ENCODE data around the gene CEACAM20.
A peak's percentile ranks its signal among the peaks of the same experiment; 100 is the strongest.
"Not testable (repeated sequence)": the region's sequence is repeated elsewhere in the genome, so short reads cannot be mapped to it uniquely, and the experiment has no call there.

Gene CEACAM20

DNA sequence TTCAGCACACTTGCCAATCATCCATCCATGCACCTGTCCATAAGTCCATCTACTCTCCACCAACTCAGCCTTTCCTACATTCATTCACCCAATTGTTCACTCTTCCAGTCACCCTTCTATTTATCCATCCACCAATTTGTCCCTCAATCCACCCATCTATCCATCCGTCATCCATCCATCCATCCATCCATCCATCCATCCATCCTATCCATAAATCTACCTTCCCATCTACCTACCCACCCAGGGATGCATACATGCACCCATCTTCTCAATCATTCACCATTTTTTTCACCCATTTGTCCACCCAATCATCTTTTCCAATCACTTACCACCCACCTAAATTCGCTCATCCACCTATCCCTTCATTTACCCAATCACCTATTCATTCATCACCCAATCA lies 14.6 kb upstream of the CEACAM20 start:
- no peak for DNase-seq

DNA sequence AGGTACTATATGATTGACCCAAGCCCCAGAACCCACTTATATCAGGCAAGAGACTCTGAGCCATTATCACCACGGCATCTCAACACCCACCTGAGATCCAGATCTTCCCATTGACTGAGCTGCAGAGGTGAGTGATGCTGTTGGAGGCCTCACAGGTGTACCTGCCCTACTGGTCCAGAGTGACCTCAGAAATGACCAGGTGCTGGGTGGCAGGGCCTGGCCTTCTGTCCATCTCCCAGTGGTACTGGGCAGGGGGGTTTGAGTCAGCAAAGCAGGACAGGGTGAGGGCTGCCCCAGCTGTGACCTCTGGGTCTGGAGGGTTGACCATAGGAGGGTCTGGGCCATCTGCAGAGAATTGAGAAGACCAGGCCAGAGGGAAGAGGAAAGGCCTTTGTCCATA lies 13.2 kb upstream of the CEACAM20 start:
- DNase-seq = no peak

DNA sequence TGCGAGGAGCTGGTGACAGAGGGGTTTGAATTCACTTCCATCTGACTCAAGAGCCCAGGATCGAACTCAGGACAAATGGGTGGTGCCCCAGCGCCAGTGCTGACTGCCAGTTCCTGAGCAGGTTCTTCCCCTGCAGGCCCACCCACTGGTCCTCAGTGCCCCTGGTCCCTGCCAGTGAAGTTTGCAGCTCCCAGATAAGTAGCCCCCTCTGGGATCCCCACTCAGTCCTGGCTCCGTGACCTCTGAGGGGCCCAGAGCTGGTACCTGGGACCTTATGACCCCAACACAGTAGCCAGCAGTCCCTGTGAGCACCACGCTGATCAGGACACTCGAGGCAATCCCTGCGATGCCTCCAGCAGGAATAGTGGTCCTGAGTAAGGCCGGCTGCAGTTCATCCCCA lies 11.3 kb upstream of the CEACAM20 start:
- no peak for DNase-seq

DNA sequence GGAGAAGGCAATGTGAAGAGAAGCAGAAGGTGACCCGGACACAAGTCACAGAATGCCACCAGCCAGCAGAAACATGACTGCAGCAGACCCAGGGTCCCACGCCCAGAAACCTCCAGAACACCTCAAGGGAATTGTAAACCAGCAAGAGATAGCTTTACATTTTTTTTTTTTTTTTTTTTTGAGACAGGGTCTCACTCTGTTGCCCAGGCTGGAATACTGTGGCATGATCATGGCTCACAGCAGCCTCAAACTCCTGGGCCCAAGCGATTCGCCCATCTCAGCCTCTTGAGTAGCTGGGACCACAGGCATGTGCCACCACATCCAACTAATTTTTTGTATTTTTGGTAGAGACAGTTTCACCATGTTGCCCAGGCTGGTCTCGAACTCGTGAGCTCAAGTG lies 10.5 kb upstream of the CEACAM20 start:
- no peak for DNase-seq

DNA sequence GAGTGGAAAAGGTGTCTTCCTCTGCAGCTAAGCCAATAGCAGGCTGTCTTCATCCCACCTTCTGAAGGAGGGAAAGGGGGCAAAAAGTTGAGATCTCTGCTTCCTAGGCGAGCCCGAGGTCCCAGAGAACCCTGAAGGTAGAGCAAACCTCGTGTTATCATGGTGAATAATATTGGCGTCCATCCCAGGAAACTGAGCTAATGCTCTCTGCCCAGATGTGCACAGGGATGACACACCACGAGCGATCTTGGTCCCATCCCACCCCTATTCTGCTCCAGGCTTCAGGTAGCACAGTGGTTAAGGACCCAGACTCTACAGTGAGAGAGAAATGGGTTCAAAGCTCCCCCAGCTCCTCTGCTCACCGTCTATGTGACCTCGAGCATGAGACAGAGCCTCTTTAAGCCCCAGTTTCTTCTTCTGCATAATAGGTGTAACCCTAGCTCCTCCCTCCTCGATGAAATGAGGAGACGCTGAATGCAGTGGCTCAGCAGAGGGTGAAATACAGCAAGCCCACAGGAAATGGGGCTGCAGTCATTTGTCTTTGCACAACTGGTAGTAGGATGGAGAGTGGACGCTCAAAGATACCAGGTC lies 9.9 kb upstream of the CEACAM20 start:
- DNase-seq = no peak

DNA sequence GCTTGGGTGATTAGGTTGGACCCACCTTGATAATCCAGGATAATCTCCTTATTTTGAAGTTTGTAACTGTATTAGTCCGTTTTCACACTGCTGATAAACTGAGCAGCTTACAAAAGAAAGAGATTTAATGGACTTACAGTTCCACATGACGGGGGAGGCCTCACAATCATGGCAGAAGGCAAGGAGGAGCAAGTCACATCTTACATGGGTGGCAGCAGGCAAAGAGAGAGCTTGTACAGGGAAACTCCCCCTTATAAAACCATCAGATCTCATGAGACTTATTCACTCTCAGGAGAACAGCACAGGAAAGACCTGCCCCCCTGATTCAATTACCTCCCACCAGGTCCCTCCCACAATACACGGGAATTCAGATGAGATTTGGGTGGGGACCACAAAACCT lies 5.9 kb upstream of the CEACAM20 start:
- DNase-seq = not testable (repeated sequence)

DNA sequence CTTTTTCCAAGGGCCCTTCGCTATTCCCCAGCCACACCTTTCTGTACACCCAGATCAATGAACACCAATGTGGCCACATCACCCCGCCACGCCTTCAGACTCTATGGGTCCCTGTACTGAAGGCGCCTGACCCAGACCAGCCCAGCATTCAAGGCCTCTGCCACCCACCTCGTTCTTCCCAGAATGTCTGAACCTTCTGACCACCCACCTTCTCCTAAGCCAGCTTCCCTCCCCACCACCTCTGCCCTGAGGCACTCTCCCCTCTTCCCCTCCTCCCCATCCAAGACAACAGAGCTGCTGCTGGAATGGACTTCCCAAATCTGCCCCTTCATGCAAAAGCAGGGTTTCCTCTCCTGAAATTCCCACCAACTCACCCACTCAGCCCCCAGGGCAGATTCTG lies 3.3 kb upstream of the CEACAM20 start:
- no peak for DNase-seq

DNA sequence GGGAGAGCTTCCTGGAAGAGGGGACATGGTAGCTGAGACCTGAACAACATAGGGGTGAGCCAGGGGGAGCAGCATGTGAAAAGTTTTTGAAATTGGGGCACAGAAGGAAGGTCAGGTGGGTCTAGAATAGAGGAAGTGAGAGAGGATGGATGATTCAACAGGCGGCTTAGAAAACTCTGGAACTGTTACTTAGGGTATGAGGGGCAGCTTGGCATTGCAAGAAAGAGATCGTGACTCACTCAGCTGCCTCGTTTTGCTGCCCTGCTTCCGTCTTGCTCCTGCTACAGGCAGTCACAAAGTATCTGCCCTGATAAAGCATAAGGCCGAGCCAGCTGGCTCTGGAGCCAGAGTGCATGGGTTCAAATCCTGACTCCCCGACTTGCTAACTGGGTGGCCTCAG lies 1.3 kb upstream of the CEACAM20 start:
- no peak for DNase-seq

DNA sequence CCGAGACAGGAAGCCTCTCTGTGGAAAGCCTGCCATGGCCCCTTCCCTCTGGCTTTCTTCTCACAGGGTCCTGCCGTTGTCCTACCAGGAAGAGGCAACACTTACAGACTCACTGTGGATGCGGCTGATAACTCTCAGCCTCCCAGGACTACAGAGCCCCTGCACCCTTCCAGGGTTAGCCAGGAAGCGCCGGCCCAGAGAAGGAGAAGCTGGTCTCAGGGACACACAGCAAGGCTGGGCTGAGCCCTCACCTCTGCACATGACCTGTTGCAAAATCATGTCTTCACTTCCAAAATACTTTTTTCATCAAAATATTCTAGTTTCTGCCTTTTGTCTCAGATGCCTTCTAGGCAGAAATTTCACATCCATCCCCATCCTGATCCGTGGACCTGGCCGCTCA lies 1.9 kb downstream of the CEACAM20 start:
- DNase-seq = no peak

DNA sequence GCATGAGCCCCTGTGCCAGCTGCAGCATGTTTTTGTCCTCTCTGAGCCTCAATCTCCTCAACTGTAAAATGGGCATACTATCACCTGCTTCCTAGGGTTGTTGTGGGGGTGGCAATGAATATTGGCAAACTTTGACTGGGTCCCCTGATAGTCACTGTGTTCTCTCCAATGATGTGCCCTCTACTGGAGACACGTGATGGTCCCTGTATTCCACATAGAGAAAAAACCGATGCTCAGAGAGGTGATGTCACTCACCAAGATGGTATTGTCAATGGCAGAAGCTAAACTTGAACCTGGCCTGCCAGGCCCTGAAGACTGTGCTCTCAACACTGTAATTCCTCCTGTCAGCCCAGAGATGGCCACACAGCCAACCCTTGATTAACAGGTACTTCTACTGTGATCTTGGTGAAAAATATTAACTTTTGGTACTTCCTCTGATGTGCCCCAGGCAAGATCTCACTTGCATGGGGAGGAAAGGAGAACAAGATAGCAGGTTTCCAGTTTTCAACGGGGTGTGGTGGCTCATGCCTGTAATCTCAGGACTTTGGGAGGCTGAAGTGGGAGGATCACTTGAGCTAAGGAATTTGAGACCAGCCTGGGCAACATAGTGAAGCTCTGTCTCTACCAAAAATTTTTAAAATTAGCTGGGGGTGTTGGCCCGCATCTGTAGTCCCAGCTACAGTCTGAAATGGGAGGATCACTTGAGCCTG lies 3.6 kb downstream of the CEACAM20 start:
- no peak for DNase-seq

DNA sequence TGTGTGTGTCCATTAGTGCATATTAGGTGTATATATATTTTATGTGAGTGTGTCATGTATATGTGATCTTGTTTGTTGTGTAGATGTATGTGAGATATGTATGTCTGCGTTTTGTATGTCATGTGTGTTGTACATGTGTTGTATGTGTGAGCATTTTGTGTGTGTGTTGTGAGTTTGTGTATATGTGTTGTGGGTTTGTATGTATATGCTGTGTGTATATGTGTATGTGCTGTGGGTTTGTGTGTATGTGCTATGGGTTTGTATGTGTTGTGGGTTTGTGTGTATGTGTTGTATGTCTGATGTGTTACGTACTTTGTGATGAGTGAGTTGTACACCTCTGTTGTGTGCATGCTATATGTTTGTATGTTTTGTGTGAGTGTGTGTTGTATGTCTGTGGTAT lies 8.1 kb downstream of the CEACAM20 start:
- no peak for DNase-seq

DNA sequence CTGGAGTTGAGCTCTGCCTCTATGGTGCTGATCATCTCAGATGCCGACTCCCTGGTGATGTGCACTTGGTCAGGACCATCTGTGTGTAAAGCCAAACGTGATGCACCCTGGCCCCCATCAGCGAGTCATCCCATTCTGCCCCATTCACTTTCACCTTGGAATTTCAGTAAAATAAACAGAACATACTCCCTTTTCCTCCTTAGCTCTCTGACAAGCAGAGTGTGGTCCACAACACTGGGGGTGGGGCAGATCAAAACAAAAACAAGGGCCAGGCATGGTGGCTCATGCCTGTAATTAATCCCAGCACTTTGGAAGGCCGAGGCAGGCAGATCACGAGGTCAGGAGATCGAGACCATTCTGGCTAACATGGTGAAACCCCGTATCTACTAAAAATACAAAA lies 12.3 kb downstream of the CEACAM20 start:
- no peak for DNase-seq

DNA sequence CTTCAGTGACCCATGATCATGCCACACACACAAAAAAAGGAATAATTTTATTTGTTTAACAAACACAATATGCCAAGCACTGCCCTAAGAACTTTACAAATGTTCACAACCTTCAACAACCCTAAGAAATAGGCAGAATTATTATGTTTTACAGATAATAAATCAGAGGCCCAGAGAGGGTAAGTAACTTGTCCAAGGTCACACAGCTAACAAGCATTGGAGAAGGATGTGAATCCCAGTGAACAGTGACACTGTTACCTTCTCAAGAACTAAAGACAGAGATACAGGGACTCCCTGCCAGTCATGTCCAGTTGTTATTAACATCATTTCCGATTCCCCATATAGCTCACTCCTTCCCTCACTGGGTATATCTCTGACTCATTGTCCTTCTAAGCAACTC lies 13.6 kb downstream of the CEACAM20 start:
- DNase-seq = no peak

DNA sequence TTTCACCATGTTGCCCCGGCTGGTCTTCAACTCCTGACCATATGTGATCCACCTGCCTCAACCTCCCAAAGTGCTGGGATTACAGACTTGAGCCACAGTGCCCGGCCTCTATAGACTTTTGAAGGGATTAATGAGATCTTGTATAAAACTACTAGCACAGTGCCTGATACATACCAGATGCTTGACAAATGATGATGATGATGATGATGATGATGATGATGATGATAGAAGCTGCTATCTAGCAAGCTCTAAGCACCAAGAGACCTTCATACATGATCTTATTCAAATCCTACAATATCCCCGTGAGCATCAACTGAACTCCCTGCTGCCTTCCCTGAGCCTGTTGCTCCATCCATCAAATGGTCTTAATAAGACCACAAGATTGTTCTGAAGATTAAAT lies 14.4 kb downstream of the CEACAM20 start:
- DNase-seq = no peak

DNA sequence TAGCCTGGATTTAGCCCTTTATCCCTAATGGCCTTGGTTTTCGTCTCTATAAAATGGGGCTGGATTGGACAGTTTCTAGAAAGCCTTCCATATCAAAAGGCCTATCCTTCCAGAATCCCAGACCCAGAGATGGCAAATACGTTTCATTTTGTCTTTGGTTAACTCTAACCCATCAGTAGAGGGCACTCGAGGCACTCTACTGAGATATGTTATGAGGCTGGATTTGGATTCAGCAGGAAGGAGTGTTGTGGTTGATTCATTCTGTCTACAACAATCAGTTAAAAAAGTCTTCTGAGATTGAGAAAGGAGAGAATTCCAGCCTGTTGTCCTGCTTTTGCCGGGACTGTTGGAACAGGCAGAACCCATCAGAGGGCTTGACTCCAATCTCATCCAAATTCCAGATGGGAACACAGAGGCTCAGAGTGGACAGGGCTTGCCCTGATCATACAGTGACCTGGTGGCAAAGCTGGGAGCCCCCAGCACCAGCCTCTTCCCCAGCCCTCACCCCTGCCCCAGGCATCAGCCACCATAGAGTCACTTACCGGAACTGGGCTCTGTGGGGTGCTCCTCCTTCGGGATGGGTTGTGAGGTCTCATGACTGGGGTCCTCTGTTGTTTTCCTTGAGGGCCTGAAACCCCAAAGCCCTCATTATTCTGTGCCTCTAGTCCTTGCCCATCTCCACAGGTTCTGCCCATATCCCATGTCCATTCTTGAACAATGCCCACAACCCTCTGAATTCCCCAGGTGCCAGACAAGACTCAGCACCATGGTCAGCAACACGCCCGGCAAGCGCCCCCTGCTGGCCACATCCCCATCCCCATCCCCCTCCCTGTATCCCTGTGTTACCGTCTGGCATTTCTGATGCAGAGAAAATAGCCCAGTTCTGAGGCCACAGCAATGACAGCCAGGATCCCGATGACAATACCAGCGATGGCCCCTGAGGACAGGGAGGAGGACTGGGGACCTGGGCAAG lies 16.9 kb downstream of the CEACAM20 start:
- DNase-seq = peak; percentile 9

DNA sequence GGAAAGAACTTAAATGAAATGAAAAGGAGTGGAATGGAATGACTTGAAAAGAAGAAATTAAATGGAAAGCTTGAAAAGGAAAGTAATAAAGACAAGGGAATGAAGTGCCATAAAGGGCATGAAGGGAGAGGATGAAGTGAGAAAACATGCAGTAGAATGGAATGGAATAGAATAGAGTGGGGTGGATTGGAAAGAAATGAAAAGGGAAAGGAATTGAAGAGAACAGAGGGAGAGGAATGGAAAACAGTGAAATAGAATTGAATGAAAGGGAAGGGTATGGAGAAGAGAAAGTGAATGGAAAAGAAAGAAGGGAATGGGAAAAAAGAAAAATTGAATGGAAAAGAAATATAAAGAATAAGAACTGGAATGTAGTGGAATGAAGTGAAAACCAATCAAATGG lies 20.0 kb downstream of the CEACAM20 start:
- DNase-seq = no peak

DNA sequence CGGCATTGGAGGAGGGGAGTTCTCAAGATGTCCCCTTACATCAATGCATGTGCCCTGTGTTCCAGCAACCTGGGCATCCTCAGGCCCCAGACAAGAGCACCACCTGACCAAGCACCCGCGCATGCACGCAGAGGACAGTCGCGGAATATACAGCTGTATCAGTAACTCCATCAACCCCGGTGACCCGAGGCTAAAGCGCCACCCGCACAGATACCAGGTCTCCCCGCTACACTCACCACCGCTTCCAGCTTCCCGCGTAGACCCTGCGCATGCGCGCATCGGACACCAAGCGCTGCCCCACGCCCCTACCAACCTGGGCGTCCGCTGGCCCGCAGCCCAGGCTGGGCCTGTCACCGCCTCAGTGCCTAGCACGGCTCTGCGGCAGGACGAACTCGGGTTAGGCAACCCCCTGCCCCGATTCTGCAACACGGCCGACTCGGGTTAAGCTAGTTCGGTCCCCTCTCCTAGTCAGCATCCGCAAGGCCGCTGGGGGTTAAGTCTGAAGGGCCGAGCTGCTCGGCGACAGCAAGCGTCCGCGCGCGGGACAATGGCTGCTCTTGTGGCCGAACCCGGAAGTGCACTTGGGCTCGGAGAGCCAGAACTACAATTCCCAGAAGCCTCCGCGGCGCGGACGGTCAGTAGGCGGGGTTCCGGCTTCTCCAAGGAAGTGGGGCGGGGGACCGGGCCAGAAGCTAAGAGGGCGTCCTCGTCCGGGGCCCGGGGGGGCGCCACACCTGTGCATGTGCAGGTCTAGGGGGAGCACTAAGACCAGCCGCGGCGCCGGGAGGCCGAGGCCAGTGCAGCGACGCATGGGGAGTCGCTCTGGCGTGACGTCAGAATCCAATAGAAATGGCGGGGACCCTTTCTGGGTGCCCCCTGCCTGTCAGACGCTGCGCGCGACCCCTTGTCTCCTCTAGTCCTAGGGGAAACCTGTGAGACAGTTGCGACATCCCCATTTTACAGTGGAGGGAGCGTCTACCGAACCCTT lies 29.2 kb downstream of the CEACAM20 start, which contains the start of gene ZNF180:
Gene ZNF180, minus strand, starts transcription at position 561 of the 988 bp plus-strand sequence. CDS start 3,188 bp downstream, outside the sequence.
- peak; percentile 98 for DNase-seq

DNA sequence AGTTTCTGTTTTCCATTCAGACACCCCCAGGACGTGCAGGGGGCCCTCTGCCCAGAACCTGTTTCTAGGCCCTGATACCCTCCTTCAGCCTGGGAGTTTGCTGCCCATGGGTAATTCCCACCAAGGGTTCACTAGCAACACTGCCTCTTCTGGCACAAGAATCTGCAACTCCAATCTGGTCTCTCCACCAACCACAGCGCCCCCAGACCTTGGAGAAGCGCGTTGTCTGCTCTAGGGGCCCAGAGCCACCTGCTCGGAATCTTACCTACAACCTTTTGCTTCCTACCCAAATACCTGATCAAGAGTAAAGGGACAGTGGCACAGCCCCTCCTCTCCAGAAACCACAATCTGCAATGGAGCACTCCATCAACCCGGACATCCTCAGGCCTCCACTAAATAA lies 29.9 kb downstream of the CEACAM20 start:
- no peak for DNase-seq

DNA sequence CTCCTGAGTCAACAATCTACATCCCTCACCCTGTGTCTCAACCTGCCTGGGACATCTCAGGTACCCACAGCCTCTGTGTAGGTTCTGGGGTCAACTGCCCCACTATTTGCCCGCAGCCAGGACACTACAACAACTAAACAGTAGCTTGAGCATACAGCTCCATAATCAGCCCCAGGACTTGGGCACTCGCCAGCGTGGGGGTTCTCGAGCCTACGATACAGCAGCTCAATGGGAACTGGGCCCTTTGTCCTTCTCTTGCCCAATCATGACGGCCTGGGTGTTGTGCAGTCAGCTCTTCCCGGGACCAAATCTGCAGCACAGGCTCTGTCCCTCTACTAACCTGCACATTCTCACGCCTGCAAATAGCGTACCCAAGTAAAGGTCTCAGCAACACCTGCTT lies 30.5 kb downstream of the CEACAM20 start:
- DNase-seq = no peak

DNA sequence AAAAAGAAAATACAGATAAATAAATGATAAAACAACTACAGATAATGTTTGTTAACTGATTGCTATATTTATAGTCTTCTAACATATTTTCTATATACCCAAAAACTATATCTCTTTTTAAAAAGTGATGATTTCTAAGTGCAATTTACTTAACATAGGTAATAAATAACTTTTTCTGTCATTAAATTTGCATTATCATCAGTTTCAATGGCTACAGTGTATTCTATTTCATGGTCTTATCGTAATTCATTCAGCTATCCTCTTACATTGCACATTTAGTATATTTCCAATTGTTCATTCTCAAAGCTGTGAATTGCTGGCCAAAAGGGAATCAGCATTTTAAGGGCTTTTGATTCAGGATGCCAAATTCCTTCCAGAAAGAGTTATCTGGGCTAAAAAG lies 32.8 kb downstream of the CEACAM20 start:
- no peak for DNase-seq

DNA sequence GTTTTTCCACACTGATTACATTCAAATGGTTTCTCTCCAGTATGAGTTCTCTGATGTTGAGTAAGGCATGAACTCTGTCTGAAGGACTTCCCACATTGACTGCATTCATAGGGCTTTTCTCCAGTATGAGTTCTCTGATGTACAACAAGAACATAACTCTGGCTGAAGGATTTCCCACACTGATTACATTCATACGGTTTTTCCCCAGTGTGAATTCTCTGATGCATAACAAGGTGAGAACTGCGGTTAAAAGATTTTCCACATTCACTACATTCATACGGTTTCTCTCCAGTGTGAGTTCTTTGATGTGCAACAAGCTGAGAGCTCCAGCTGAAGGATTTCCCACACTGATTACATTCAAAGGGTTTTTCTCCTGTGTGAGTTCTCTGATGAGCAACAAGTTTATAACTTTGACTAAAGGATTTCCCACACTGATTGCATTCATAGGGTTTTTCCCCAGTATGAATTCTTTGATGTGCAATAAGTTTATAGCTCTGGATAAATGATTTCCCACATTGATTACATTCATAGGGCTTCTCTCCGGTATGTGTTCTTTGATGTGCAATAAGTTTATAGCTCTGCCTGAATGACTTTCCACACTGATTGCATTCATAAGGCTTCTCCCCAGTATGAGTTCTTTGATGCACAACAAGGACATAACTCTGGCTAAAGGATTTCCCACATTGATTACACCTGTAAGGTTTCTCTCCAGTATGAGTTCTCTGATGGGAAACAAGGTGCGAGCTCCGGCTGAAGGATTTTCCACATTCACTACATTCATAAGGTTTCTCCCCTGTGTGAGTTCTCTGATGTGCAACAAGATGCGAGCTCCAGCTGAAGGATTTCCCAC lies 52.7 kb downstream of the CEACAM20 start:
- DNase-seq = no peak
